NCI-H2171 (cell line): ENCODE data around the gene NSUN7.

Experiments
- DNase-seq: peaks from one replicate; lab custom pipeline; 2025; lab: John Stamatoyannopoulos, UW

Gene NSUN7

DNA sequence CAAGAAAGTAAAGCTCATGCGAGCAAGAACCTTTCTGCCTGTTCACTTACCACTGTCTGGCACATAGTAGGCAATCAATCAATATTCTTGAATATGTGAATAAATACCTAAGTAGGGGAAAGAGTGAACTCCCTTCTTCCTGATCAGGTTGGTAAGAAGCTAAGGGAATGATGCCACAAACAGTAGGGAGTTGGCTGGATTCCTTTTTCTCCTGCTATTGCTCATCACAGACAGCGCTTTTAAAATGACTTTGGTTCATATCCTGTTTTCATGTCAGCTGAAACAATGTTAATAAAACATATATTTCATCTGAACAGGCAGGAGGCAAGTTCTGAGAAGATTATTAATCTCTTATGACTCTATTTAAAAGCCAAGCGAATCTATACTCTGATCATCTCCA lies 99.2 kb downstream of the NSUN7 start:
- no peak for DNase-seq

DNA sequence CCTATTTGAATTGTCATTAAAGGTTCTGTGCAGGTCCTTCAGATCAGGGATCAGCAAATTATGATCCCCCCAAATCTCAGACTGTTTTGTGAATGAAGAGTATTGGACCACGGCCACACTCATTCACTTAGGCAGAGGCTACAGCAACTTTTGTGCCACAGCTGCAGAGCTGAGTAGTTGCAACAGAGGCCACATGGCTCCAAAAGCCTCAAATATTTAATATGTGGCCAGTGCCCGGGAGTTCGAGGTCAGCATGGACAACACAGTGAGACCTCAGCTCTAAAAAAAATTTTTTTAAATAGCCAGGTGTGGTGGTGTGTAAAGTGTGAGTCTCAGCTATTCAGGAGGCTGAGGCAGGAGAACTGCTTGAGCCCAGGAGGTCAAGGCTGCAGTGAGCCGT lies 100.7 kb downstream of the NSUN7 start:
- DNase-seq: no peak

DNA sequence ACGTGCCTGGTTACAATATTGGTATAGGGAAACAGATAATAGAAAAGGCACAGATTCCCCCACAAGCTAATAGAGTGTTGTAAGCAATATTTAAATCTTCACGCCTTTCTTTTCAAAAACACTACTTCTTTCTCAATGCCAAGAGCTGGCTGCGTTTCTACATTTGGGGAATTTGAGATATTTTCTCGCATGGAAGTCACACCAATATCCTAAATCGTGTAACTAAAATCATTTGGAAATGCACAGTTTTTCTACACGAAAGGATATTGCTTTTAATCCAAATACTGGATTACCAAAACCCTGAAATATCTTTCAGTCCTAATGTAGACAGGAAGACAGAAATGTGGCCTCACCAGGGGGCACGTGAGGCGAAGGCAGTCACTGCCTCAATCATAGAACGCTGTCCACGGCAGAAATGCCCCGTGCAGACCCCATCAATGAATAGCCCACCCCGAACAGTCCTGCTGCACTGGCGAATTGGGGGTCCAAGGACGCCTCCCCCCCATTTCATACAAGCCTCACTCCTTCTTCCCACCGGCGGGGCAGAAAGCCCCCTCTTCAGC lies 106.6 kb downstream of the NSUN7 start:
- DNase-seq: no peak

GRCh38 chr4:40856840-40857362 lies 107.1 kb downstream of the NSUN7 start:
- peak; percentile 52 for DNase-seq

DNA sequence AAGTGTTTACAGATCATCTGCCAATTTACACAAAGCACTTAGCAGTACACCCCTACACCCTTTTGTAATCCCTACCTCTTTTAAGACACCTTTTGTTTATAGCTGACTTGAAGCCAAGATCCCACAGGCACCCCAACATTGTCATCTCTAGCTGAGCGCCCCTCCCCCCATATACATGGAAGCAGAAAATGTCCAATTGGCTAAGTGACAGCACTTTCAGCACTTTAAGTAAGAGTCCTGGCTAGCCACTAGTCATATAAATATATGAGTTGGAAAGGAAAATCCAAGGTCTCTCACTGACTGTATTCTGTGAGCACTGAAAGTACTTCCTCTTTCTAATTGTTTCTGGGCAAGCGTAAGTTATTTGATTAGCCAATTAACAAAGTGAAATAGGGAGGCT lies 108.2 kb downstream of the NSUN7 start:
- DNase-seq: no peak

DNA sequence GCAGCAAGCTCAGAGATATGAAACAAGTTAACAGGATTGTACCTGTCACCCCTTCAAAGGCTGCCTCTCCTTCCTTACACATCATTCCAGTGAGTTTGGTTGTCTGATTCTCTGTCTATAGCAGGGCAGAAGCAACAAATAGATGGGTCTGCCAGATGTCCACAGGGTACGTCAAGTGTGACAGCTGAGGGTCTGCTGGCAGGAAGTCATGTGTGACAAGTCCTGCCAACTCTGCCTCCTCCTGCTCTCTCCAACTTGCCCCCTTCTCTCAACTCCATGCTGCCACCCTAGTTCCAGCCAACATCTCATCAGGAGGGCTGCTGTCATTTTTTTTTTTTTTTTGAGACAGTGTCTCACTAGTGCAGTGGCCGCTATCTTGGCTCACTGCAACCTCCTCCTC lies 109.2 kb downstream of the NSUN7 start:
- DNase-seq: no peak
